NK-92 treated with Interleukin-12 subunit alpha and Interleukin-12 subunit beta, amount 100 ng/mL, for 24 hours (cell line): ENCODE results near the gene PSMC3IP.
A peak's percentile ranks its signal among the peaks of the same experiment; 100 is the strongest.
"Not testable (repeated sequence)": the region's sequence is repeated elsewhere in the genome, so short reads cannot be mapped to it uniquely, and the experiment has no call there.

Source experiments
- DNase-seq: peaks from one replicate; lab custom pipeline; 2025; lab: John Stamatoyannopoulos, UW

PSMC3IP gene

DNA sequence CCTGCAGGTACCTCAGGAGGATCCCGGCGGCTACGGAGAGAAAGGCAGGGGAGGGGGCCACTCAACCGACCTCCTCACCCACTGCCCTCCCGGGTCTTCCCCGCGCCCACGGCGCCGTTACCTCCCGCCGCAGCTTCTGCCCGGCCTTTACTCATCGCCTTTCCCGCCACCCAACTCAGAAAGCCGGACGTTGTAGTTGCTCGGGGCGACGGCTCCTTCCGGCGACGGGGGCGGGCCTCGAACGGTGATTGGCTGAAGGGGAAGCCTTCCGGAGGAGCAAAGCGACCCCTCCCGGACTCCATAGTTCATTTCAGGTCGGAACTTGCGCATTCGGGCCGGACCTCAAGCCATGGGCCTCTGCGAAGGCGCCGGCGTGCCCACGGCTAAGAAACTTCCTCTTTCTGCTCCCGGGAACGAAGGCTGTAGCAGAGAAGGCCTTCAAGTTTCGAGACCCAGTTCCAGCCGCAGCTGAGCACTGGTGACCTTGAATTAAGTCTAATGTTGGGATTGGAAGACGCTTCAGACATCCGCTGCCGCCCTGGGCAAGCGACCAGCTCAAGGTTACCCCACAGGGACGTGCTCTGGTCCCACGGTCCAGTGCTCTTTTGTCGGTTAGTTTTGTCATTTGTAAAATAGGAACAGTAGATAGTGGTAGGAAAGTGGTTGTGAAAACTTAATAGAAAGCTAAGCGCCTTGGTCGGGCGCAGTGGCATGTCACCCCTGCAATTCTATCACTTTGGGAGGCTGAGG is at the start of gene PSMC3IP:
TSS of gene PSMC3IP (minus strand) at position 198 of the 750 bp plus-strand sequence. CDS start at position 155, 43 bp downstream.
- peak; percentile 93 for DNase-seq

DNA sequence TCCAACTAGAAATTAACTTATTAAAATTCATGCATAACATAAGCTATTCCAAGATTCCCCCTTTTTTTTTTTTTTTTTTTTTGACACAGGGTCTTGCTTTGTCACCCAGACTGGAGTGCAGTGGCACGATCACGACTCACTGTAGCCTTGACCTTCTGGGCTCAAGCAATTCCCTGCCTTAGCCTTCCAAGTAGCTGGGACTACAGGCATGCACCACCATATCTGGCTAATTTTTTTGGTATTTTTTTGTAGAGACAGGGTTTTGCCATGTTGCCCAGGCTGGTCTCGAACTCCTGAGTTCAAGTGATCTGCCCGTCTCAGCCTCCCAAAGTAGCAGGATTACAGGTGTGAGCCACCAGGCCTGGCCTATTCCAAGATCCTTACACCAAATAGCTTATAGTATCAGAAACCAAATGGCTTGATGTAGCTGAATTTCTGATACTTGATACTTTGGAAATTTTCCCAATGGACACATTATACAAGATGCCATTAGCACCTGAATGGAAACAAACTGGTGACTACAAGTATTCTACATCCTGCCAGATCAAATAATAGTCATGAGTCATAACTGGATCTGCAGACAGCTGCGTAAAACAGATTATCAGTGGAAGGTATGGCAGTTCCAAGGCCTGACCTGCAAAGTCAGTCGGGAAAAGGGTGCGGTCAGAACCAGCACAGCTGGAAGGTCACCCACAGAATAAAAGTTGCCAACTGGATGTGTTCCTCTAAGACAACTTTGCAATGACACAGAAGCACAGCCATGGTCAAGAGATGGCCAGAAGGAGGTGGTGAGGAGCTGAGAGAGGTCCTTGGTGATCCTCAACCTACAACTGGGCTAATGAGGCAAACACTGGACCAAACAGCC is 46.4 kb upstream of the PSMC3IP start:
- no peak for DNase-seq

GRCh38 chr17:42623271-42623670 is 45.7 kb upstream of the PSMC3IP start:
- no peak for DNase-seq

GRCh38 chr17:42621987-42622386 is 44.5 kb upstream of the PSMC3IP start:
- DNase-seq: not testable (repeated sequence)

DNA sequence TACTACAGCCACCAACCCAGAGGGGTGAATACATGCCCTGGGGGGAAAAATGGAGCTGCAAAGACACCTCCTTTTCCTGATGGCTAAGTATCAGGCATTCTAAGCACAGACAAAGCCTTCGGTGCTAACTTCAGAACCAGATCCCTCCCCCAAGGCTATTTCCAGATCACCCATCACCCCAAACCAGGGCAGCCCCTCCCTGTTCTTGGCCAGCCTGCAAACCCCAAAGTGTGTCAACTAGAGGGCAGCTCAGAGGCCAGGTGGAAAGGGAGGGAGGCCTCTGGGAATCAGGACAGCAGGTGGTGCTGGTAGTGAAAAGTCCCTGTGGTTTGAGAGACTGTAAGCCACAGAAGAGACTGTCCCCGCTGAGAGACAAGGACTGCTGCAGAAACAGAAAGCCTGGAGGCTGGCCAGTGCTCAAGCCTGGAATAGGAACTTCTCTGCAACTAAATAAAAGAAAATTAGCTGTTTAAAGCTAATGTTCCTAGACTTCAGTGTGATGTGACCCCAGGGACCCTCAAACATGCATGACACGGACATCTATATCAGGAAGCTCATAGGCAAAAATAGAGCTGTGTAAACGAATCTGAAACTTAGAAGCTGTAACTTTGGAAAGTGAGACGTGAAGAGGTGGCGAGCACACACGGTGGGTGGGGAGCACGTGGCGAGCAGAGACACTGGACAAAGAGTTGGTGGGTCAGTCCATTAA is 41.1 kb upstream of the PSMC3IP start:
- no peak for DNase-seq

DNA sequence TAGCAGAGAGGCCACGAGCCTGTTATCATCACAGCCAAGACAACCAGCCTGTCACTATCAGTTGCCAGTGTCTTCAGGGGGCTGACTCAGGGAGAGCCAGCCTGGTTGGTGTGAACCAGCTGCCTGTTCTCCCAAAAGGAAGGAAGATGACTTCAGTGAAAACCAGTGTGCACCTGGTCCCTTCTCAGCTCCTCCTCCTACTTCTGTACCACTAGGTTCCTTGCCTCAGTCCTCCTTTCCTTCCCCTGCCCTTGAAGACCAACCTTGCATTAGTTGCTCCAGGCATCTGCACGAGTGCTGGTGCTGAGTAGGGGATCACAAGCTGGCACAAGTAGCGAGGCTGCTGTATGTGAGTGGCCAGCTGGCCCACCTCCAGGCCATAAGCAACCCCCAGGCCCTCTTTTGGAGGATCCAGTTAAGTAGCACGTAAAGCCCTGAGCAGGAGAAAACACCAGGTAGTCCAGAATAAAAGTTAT is 40.5 kb upstream of the PSMC3IP start:
- no peak for DNase-seq

GRCh38 chr17:42613699-42614295 is 36.3 kb upstream of the PSMC3IP start:
- DNase-seq: no peak

GRCh38 chr17:42612013-42612412 is 34.5 kb upstream of the PSMC3IP start:
- DNase-seq: no peak

DNA sequence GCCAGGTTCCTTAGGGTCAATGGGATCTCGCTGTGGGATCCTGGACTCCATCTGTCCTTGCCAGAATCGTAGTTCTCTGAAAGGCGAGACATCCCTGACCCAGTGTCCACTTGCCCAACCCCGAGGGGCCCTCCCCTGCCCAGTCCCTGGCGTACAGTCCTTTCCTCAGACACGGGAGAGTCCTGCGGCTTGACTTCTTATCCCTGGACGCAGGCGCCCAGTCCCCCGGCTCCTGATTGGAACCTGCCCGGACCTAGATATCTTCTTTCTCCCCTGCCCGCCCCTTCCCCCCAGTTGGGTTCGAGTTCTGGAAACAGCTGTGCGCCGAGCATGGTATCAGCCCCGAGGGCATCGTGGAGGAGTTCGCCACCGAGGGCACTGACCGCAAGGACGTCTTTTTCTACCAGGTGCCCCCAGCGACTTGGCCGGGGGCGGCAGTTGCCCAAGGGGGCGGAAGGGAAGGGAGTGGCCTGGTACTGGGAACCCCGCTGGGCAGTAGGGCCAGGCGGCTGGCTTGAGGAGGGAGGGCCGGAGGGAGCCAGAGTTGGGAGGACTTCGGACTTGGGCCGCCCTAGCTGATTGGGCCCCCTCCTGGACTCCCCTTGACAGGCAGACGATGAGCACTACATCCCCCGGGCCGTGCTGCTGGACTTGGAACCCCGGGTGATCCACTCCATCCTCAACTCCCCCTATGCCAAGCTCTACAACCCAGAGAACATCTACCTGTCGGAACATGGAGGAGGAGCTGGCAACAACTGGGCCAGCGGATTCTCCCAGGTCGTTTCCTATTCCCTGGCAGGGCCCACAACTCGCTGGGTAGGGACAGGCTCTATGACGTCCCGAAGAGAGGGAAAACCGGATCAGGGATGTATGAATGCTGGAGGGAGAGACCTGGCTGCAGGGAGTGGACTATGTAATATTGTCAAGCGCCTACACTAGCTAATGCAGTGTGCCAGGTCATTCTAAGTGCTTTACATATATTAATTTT is 32.6 kb upstream of the PSMC3IP start:
- not testable (repeated sequence) for DNase-seq

GRCh38 chr17:42609182-42609813 is 31.8 kb upstream of the PSMC3IP start, which contains the start of the genes RETREG3 and TUBG1:
Gene RETREG3 (minus strand): TSS chr17:42609374. CDS start chr17:42609324, 50 bp downstream.
Gene TUBG1 (plus strand): TSS chr17:42609683. CDS start chr17:42609738, 55 bp downstream.
- peak; percentile 100 for DNase-seq

GRCh38 chr17:42608305-42609181 is 31.0 kb upstream of the PSMC3IP start:
- DNase-seq: no peak

DNA sequence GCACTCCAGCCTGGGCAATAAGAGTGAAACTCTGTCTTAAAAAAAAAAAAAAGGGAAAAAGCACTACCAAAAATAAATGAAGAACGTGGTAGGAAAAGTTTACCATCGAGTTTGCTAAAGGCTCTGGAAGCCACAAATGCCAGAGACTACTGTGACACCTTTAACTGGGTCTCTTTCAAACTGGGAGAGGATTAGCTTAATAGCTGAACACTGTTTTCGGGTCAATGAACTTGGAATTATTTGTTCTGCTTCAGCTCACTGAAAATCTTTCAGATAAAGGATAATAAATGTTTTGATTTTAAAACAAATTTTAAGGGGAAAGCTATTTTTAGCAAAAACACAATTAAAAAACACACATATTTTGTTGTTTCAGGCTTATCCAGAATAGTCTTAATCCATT is 30.2 kb upstream of the PSMC3IP start:
- no peak for DNase-seq

- DNase-seq: no peak
Measured at GRCh38 chr17:42603318-42603717, 25.8 kb upstream of the PSMC3IP start.

GRCh38 chr17:42598905-42599304 is 21.4 kb upstream of the PSMC3IP start:
- no peak for DNase-seq

DNA sequence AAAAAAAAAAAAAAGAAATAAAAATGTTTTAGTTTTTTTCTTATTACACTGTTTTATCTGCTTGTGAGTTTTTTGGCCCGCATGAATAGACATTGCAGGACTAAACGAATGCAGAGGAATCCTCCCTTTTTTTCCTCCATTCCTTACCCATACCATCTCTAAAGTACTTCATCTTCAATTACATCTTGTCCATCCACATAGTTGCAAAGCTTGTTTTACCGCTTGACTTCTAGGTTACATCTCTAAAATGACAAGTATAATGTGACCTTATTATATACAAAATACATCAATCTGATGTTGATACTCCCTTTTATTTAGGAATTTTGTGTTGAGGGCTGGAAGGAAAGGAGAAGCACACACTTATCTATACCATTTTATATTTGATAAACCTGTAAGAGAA is 18.9 kb upstream of the PSMC3IP start:
- DNase-seq: no peak

GRCh38 chr17:42591411-42591810 is 13.9 kb upstream of the PSMC3IP start:
- no peak for DNase-seq

DNA sequence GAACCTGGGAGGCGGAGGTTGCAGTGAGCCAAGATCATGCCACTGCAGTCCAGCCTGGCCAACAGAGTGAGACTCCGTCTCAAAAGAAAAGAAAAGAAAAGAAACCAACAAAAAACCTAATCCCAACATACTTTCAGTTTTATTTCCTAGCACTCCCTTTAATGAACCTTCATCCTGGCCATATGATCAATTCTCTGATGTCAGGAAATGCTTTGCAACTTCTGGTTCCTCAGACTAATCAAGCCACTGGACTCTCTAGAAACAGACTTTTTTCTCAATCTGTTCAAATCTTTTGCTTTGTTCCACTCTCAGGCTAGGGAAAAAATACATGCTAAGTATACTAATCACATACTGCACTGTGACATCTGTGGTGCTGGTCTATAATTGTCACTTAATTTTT is 13.4 kb upstream of the PSMC3IP start:
- no peak for DNase-seq

- DNase-seq: no peak
Measured at GRCh38 chr17:42586514-42587230, 9.1 kb upstream of the PSMC3IP start.
